ENCODE results near the gene GNG2. TPM values are rescaled to one million over a fixed set of nuclear protein-coding genes. Genes with fewer than 3 reads are reported as not detected.

Gene GNG2
- total RNA-seq, 2 donors from 2014 or later = 47.9 to 51.6 TPM

GRCh38 chr14:51954657-51955056 is 94.2 kb downstream of the GNG2 start:
- peak; percentile 44 for TF ChIP-seq CTCF (conservative IDR thresholded peaks at IDR 0.05)
- H3K9ac ChIP-seq (ENCODE audit: extremely low read depth, low read length, poor library complexity, severe bottlenecking) = no peak overlapping the region
- Mint-ChIP-seq H3K27me3 (ENCODE audit: insufficient read depth) (no peaks in the 10 kb centered on the region), H3K4me1 (no peaks in the 10 kb centered on the region), H3K9me3 (peaks cover 22% of the 10 kb centered on the region), H3K27ac (no peak overlapping the region), H3K36me3 (ENCODE audit: low read depth) (peaks cover 49% of the 10 kb centered on the region), H3K4me3 (no peak overlapping the region)
- no peak overlapping the region for H3K27ac ChIP-seq (ENCODE audit: low read depth, low read length)
- WGBS, 2 experiments (ENCODE audit: insufficient coverage in 1 of 2, insufficient read length in 1 of 2) = 95 to 100% methylated on average over 2 to 3 of the region's 3 CpGs
- no peak for DNase-seq
- peaks cover 25% of the 10 kb centered on the region for H3K9me3 ChIP-seq (ENCODE audit: control insufficient read depth, low read length)
- H3K4me3 ChIP-seq (ENCODE audit: low read length) = no peak overlapping the region
- no peaks in the 10 kb centered on the region for H3K4me1 ChIP-seq (ENCODE audit: control insufficient read depth, insufficient read depth, low read length)
- H3K36me3 ChIP-seq (ENCODE audit: control insufficient read depth, insufficient read depth, low read length) = peaks cover 51% of the 10 kb centered on the region
- H3K27me3 ChIP-seq (ENCODE audit: control insufficient read depth, insufficient read depth, low read length, poor library complexity, severe bottlenecking) = no peaks in the 10 kb centered on the region

GRCh38 chr14:51957950-51958349 is 97.5 kb downstream of the GNG2 start:
- 75 to 95% methylated on average over 2 of the region's 2 CpGs for WGBS, 2 experiments (ENCODE audit: insufficient coverage in 1 of 2, insufficient read length in 1 of 2)
- no peak overlapping the region for H3K4me3 ChIP-seq (ENCODE audit: low read length)
- H3K36me3 ChIP-seq (ENCODE audit: control insufficient read depth, insufficient read depth, low read length) = peaks cover 42% of the 10 kb centered on the region
- no peaks in the 10 kb centered on the region for H3K27me3 ChIP-seq (ENCODE audit: control insufficient read depth, insufficient read depth, low read length, poor library complexity, severe bottlenecking)
- Mint-ChIP-seq H3K9me3 (peaks cover 29% of the 10 kb centered on the region), H3K4me3 (no peak overlapping the region), H3K27ac (no peak overlapping the region), H3K27me3 (ENCODE audit: insufficient read depth) (no peaks in the 10 kb centered on the region), H3K4me1 (peaks cover 6% of the 10 kb centered on the region), H3K36me3 (ENCODE audit: low read depth) (peaks cover 44% of the 10 kb centered on the region)
- no peak overlapping the region for H3K27ac ChIP-seq (ENCODE audit: low read depth, low read length)
- no peak overlapping the region for H3K9ac ChIP-seq (ENCODE audit: extremely low read depth, low read length, poor library complexity, severe bottlenecking)
- TF ChIP-seq CTCF (conservative IDR thresholded peaks at IDR 0.05) = no peak
- DNase-seq = no peak
- peaks cover 31% of the 10 kb centered on the region for H3K9me3 ChIP-seq (ENCODE audit: control insufficient read depth, low read length)
- no peaks in the 10 kb centered on the region for H3K4me1 ChIP-seq (ENCODE audit: control insufficient read depth, insufficient read depth, low read length)

GRCh38 chr14:51959928-51960327 is 99.5 kb downstream of the GNG2 start:
- no peak overlapping the region for H3K27ac Mint-ChIP-seq
- WGBS, 2 experiments (ENCODE audit: insufficient coverage in 1 of 2, insufficient read length in 1 of 2) = no CpG with 5 or more reads among the region's 1 CpG
- peaks cover 9% of the 10 kb centered on the region for H3K4me1 Mint-ChIP-seq

More at GRCh38 chr14:51959928-51960327, 99.5 kb downstream of the GNG2 start:
- no peaks in the 10 kb centered on the region for H3K27me3 ChIP-seq (ENCODE audit: control insufficient read depth, insufficient read depth, low read length, poor library complexity, severe bottlenecking)
- no peaks in the 10 kb centered on the region for H3K27me3 Mint-ChIP-seq (ENCODE audit: insufficient read depth)
- H3K36me3 ChIP-seq (ENCODE audit: control insufficient read depth, insufficient read depth, low read length) = peaks cover 42% of the 10 kb centered on the region
- H3K4me1 ChIP-seq (ENCODE audit: control insufficient read depth, insufficient read depth, low read length) = no peaks in the 10 kb centered on the region
- H3K4me3 Mint-ChIP-seq = no peak overlapping the region
- peaks cover 43% of the 10 kb centered on the region for H3K36me3 Mint-ChIP-seq (ENCODE audit: low read depth)
- H3K4me3 ChIP-seq (ENCODE audit: low read length) = no peak overlapping the region
- no peak for DNase-seq
- peaks cover 31% of the 10 kb centered on the region for H3K9me3 ChIP-seq (ENCODE audit: control insufficient read depth, low read length)
- H3K27ac ChIP-seq (ENCODE audit: low read depth, low read length) = no peak overlapping the region
- no peak overlapping the region for H3K9ac ChIP-seq (ENCODE audit: extremely low read depth, low read length, poor library complexity, severe bottlenecking)
- TF ChIP-seq CTCF (conservative IDR thresholded peaks at IDR 0.05) = no peak
- peaks cover 29% of the 10 kb centered on the region for H3K9me3 Mint-ChIP-seq
